Hematopoietic multipotent progenitor cell treated with erythropoietin and hydrocortisone succinate and interleukin-3 and kit ligand, for 15 days (in vitro differentiated cells): ENCODE measurements around the gene CAT.

ENCODE experiments used
- DNase-seq: peaks from one replicate; pipeline ENCODE4 v3.0.0-alpha.2; 2015; ENCODE audit warnings: low spot score

CAT gene

DNA sequence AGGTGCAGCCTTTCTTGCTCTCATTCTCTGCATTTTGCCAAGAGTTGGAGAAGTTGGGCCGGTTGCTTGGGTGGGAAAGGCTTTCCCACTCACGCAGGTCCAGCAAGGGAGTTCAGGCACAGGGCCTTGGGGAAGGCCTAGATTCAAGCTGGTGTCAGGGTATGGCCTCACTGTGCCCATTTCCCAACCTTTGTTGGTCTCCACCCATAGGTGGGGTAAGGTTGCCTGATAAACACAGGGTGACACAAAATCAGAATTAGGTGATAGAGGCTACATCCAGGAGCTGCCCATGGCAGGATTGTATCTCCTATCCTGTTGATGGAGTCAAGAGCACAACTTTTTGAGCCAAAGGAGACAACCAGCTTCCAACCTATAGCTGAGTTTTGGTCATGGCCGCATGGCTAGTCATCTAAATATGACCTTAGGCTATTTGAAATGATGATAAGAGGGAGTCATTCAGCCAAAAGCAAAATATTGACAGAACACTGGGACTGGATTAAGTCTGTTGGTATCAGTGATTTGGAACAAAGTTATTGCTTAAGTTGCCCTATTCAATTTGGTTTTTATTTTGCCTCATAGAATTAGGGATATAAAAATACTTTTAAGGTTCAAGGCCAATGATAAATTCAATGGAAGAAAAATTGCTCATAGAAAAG lies 20.9 kb downstream of the CAT start:
- no peak for DNase-seq

GRCh38 chr11:34460278-34460677 lies 21.5 kb downstream of the CAT start:
- no peak for DNase-seq

- no peak for DNase-seq
Observed at GRCh38 chr11:34461215-34461614, 22.5 kb downstream of the CAT start.

- no peak for DNase-seq
Observed at GRCh38 chr11:34464591-34465051, 25.9 kb downstream of the CAT start.

GRCh38 chr11:34466802-34467488 lies 28.2 kb downstream of the CAT start:
- DNase-seq: no peak

- DNase-seq: peak; percentile 69
Observed at GRCh38 chr11:34468209-34468841, 29.6 kb downstream of the CAT start.

- no peak for DNase-seq
Observed at GRCh38 chr11:34473603-34474169, 35.0 kb downstream of the CAT start.

DNA sequence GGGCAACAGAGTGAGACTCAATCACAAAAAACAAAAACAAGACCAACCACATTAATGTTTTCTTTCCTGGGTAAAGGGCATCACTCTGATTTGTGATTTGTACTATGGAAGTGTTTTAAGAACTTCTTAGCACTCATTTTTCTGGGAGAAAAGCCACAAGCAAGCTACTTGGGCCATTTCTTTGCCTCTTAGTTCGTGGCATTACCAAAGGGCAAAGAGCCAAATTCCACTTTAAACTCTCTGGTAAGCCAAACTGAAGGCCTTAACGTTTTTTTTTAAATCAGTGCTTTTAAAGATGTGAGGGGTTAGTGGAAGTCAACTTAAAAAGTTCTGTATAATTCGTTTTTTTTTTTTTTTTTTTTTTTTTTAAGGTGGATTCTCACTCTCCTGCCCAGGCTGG lies 36.9 kb downstream of the CAT start:
- no peak for DNase-seq

GRCh38 chr11:34476849-34477248 lies 38.1 kb downstream of the CAT start:
- DNase-seq: no peak

- no peak for DNase-seq
Observed at GRCh38 chr11:34478845-34479663, 40.3 kb downstream of the CAT start.

GRCh38 chr11:34480314-34480713 lies 41.6 kb downstream of the CAT start:
- DNase-seq: no peak

DNA sequence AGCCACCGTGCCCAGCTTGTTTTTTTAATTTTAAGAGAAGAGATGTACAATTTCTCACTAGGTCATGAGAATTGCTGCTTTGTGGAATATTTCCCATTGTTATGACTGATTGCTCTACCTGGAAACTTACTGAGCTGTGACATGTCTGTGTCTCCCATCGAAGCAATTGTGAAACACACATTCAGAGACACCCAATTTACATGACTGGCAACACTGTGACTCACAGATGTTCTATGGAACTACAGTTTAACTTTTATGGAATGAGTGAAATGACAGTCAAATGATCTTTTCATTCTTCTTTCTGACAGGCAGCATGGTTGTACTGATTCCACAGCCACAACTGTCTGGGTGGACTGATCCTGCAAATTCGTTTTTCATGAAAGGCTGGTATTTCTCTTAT lies 42.6 kb downstream of the CAT start:
- no peak for DNase-seq

DNA sequence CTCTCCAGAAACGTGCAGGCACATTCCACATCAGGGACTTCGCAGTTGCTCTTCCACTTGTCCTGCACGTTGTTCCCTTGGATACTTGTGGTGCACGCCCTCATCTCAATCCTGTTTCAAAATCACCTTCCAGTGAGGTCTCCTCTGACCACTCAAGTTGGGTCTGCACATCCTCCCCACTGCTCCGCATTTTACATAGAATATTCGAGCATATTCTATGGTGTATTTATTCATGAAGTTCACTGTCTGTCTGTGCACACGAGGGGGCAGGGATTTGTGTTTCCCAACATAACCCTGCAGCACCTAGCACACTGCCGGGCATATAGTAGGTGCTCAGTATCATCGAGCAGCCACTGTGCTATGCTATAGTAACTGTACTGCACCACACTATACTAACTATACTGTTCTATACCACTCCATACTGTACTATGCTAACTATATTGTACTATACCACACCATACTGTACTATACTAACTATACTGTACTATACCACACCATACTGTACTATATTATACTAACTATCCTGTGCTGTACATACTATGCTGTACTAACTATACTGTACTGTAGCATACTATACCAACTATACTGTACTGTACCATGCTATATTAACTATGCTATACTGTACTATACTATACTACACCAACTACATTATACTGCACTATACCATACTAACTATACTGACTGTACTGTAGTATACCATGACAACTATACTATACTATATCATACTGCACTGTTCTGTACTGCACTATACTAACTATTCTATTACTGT lies 44.6 kb downstream of the CAT start:
- no peak for DNase-seq

DNA sequence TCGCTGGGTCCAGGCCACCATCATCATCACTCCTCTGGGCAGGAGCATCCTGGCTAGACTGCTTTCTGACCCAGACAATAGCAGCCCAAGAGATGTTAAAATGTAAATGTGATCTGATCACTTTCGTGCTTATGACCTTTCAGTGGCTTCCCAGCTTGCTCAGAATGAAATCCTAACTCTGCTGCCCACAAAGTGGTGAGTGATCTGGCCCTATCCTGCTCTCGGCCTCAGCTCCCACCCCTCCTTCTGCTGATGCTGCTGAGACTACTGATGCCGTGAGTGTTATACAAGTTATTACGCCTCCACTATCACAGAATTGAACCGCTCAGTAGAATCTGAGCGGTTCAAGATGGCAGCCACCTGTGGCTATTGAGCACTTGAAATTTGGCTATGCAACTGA lies 48.7 kb downstream of the CAT start:
- no peak for DNase-seq

- no peak for DNase-seq
Observed at GRCh38 chr11:34488855-34489557, 50.3 kb downstream of the CAT start.

DNA sequence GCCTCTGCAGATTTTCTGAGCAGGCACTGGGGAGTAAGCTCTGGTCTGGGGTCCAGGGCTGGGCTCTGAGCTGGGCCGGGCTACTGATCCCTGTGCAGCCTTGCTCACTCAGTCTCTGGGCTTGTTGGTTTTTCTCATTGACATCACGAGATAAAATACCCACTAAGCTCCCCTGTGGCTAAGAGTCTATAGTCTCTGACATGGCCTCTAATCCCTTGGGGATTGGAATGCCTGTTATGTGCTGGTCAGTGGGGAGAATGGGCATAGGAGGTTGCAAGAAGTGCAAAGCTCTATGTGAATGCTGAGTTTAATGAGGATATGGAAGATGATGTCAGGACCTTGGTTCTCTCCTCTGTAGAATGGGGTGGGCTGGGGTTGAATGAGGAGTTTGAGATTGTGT lies 51.6 kb downstream of the CAT start:
- DNase-seq: no peak

DNA sequence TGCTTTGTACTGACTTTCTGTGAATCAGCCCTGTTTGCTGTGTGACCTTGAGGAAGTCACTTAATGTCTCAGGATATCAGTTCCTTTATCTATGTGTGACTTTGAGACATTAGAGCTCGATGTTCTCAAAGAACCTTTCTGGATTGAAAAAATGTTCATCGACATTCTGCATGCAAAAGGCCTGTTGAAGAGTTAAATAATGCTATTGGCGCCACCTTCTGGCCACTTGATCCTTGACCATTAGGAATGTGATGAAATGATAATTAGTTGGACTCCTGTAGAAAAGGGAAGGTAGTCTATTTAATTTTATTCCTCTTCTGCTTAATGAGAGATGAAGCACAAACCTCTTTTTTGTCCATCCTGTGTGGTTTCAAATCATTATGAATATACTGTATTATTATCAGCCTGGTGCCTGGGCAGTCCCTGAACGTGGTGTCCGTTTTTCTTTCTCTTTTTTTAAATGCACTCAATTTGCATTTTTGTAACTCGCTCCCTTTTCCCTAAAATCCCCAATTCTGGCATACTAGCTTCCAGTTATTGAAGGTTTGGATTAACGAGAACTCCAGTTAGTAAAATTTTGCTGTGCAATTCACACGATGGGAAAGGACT lies 54.2 kb downstream of the CAT start:
- peak; percentile 75 for DNase-seq

GRCh38 chr11:34493468-34493867 lies 54.7 kb downstream of the CAT start:
- DNase-seq: no peak

- no peak for DNase-seq
Observed at GRCh38 chr11:34493926-34494595, 55.3 kb downstream of the CAT start.

- no peak for DNase-seq
Observed at GRCh38 chr11:34495239-34495723, 56.5 kb downstream of the CAT start.
